SJCRH30 (cell line): ENCODE data around the gene MBD3. TPM values are rescaled to one million over a fixed set of nuclear protein-coding genes. Genes with fewer than 3 reads are reported as not detected.
"Not testable (repeated sequence)": the region's sequence is repeated elsewhere in the genome, so short reads cannot be mapped to it uniquely, and the experiment has no call there.

Experiments used
- DNase-seq, 2 experiments: peaks; one replicate each; pipeline ENCODE4 v3.0.0-alpha.2; 2015 to 2020
- H3K27ac ChIP-seq: fragments of 250-450 bp; sonication (Bioruptor Pico); 2 replicates; pipeline ENCODE4 v1.5.1; 2020; ENCODE audit warnings: mild to moderate bottlenecking, moderate library complexity
- H3K27me3 ChIP-seq: fragments of 250-450 bp; sonication (Bioruptor Pico); 2 replicates; pipeline ENCODE4 v1.5.1; 2020; ENCODE audit warnings: mild to moderate bottlenecking, moderate library complexity
- H3K36me3 ChIP-seq: fragments of 250-450 bp; sonication (Bioruptor Pico); 2 replicates; pipeline ENCODE4 v1.5.1; 2020; ENCODE audit warnings: mild to moderate bottlenecking, moderate library complexity
- H3K4me1 ChIP-seq: fragments of 250-450 bp; sonication (Bioruptor Pico); 2 replicates; pipeline ENCODE4 v1.5.1; 2020; ENCODE audit warnings: mild to moderate bottlenecking, moderate library complexity
- H3K4me3 ChIP-seq: fragments of 250-450 bp; sonication (Bioruptor Pico); 2 replicates; pipeline ENCODE4 v1.5.1; 2020; ENCODE audit warnings: mild to moderate bottlenecking, moderate library complexity
- H3K9me3 ChIP-seq: fragments of 250-450 bp; sonication (Bioruptor Pico); replicated peaks from 2 replicates; pipeline ENCODE4 v1.5.1; 2020; ENCODE audit warnings: mild to moderate bottlenecking, moderate library complexity
- total RNA-seq: library from RNA; depleted of rRNA; stranded (reverse); fragments of >200 nt; shearing (Covaris generic); gene quantifications from 2 replicates; pipeline ENCODE4 v1.2.3, GENCODE V29; 2014

MBD3 gene
- total RNA-seq, 1 experiment from 2014 or later = 99.8 TPM

GRCh38 chr19:1558552-1558951 is 34.1 kb downstream of the MBD3 start:
- Histone ChIP-seq H3K27ac (no peak overlapping the region), H3K36me3 (peaks cover 14% of the 10 kb centered on the region), H3K4me1 (no peaks in the 10 kb centered on the region), H3K27me3 (no peaks in the 10 kb centered on the region), H3K4me3 (no peak overlapping the region), H3K9me3 (no peaks in the 10 kb centered on the region)
- DNase-seq = no peak

GRCh38 chr19:1556390-1557070 is 36.1 kb downstream of the MBD3 start:
- DNase-seq = no peak
- Histone ChIP-seq H3K27me3 (no peaks in the 10 kb centered on the region), H3K27ac (no peak overlapping the region), H3K4me3 (no peak overlapping the region), H3K9me3 (no peaks in the 10 kb centered on the region), H3K36me3 (peaks cover 8% of the 10 kb centered on the region), H3K4me1 (no peaks in the 10 kb centered on the region)

- H3K4me1 ChIP-seq = no peaks in the 10 kb centered on the region
- no peaks in the 10 kb centered on the region for H3K9me3 ChIP-seq
- no peak for DNase-seq
- no peaks in the 10 kb centered on the region for H3K27me3 ChIP-seq
- H3K36me3 ChIP-seq = peaks cover 8% of the 10 kb centered on the region
- H3K4me3 ChIP-seq = no peak overlapping the region
- H3K27ac ChIP-seq = no peak overlapping the region
Measured at GRCh38 chr19:1555487-1556389, 36.9 kb downstream of the MBD3 start.

GRCh38 chr19:1554968-1555367 is 37.7 kb downstream of the MBD3 start:
- Histone ChIP-seq H3K27ac (no peak overlapping the region), H3K36me3 (peaks cover 8% of the 10 kb centered on the region), H3K27me3 (no peaks in the 10 kb centered on the region), H3K9me3 (no peaks in the 10 kb centered on the region), H3K4me3 (no peak overlapping the region), H3K4me1 (no peaks in the 10 kb centered on the region)
- no peak for DNase-seq

GRCh38 chr19:1553415-1553814 is 39.2 kb downstream of the MBD3 start:
- no peaks in the 10 kb centered on the region for H3K27me3 ChIP-seq
- H3K9me3 ChIP-seq = no peaks in the 10 kb centered on the region
- no peaks in the 10 kb centered on the region for H3K4me1 ChIP-seq
- peaks cover 8% of the 10 kb centered on the region for H3K36me3 ChIP-seq
- no peak overlapping the region for H3K27ac ChIP-seq
- H3K4me3 ChIP-seq = no peak overlapping the region
- DNase-seq = no peak

- no peak overlapping the region for H3K27ac ChIP-seq
- H3K27me3 ChIP-seq = no peaks in the 10 kb centered on the region
- H3K4me3 ChIP-seq = no peak overlapping the region
- H3K36me3 ChIP-seq = no peaks in the 10 kb centered on the region
- DNase-seq = no peak
- H3K9me3 ChIP-seq = no peaks in the 10 kb centered on the region
- H3K4me1 ChIP-seq = no peaks in the 10 kb centered on the region
Measured at GRCh38 chr19:1551068-1552040, 41.3 kb downstream of the MBD3 start.

GRCh38 chr19:1549332-1549945 is 43.2 kb downstream of the MBD3 start:
- DNase-seq = no peak

GRCh38 chr19:1540365-1540925 is 52.2 kb downstream of the MBD3 start:
- H3K4me1 ChIP-seq = no peaks in the 10 kb centered on the region
- no peaks in the 10 kb centered on the region for H3K36me3 ChIP-seq
- H3K9me3 ChIP-seq = no peaks in the 10 kb centered on the region
- peaks cover 6% of the 10 kb centered on the region; the same call in 1 of the 2 replicates for H3K27me3 ChIP-seq
- no peak overlapping the region for H3K27ac ChIP-seq
- no peak for DNase-seq
- H3K4me3 ChIP-seq = no peak overlapping the region

More at GRCh38 chr19:1549332-1549945, 43.2 kb downstream of the MBD3 start:
- H3K27me3 ChIP-seq = no peaks in the 10 kb centered on the region
- no peaks in the 10 kb centered on the region for H3K36me3 ChIP-seq
- no peaks in the 10 kb centered on the region for H3K4me1 ChIP-seq
- no peak overlapping the region for H3K4me3 ChIP-seq
- H3K27ac ChIP-seq = no peak overlapping the region
- no peaks in the 10 kb centered on the region for H3K9me3 ChIP-seq

- DNase-seq, H3K27me3 ChIP-seq: not testable (repeated sequence)
Measured at GRCh38 chr19:1539749-1540148, 52.9 kb downstream of the MBD3 start.

GRCh38 chr19:1538978-1539377 is 53.7 kb downstream of the MBD3 start:
- Histone ChIP-seq H3K9me3 (no peaks in the 10 kb centered on the region), H3K36me3 (no peaks in the 10 kb centered on the region), H3K27ac (no peak overlapping the region), H3K4me1 (no peaks in the 10 kb centered on the region), H3K27me3 (peaks cover 6% of the 10 kb centered on the region; the same call in 1 of the 2 replicates), H3K4me3 (no peak overlapping the region)
- DNase-seq = peak in 1 of 2 experiments; percentile 21

More at GRCh38 chr19:1539749-1540148, 52.9 kb downstream of the MBD3 start:
- H3K36me3 ChIP-seq, H3K4me3 ChIP-seq, H3K9me3 ChIP-seq, H3K4me1 ChIP-seq, H3K27ac ChIP-seq: not testable (repeated sequence)

GRCh38 chr19:1535699-1536098 is 57.0 kb downstream of the MBD3 start:
- H3K9me3 ChIP-seq, DNase-seq, H3K27me3 ChIP-seq, H3K4me1 ChIP-seq, H3K27ac ChIP-seq, H3K4me3 ChIP-seq, H3K36me3 ChIP-seq: not testable (repeated sequence)

- Histone ChIP-seq H3K4me3 (no peak overlapping the region), H3K27ac (no peak overlapping the region), H3K9me3 (no peaks in the 10 kb centered on the region), H3K36me3 (no peaks in the 10 kb centered on the region), H3K4me1 (no peaks in the 10 kb centered on the region; the same call in 1 of the 2 replicates), H3K27me3 (peaks cover 3% of the 10 kb centered on the region; the same call in 1 of the 2 replicates)
- DNase-seq = no peak
Measured at GRCh38 chr19:1534972-1535371, 57.7 kb downstream of the MBD3 start.

- no peak overlapping the region for H3K4me3 ChIP-seq
- no peaks in the 10 kb centered on the region for H3K36me3 ChIP-seq
- DNase-seq = no peak
- no peaks in the 10 kb centered on the region for H3K27me3 ChIP-seq
- H3K4me1 ChIP-seq = no peaks in the 10 kb centered on the region; the same call in 1 of the 2 replicates
- no peaks in the 10 kb centered on the region for H3K9me3 ChIP-seq
- H3K27ac ChIP-seq = no peak overlapping the region
Measured at GRCh38 chr19:1533510-1534150, 59.0 kb downstream of the MBD3 start.
